ENCODE data around the gene PLLP.
"Not testable (repeated sequence)": the region's sequence is repeated elsewhere in the genome, so short reads cannot be mapped to it uniquely, and the experiment has no call there.

The PLLP gene

DNA sequence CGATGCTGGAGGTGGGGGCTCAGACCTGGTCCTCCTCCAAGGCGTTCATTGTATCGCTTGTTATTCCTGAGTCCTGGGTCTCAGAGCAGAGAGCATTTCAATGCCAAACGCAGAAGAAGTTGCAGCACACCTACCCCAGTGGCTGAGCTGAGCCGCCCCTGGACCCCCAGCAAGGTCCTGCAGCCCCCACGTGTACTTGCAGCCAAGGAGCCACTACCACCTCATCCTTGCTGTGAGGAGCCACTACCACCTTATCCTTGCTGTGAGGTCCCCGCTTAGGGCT lies 13.5 kb downstream of the PLLP start:
- DNase-seq: no peak

DNA sequence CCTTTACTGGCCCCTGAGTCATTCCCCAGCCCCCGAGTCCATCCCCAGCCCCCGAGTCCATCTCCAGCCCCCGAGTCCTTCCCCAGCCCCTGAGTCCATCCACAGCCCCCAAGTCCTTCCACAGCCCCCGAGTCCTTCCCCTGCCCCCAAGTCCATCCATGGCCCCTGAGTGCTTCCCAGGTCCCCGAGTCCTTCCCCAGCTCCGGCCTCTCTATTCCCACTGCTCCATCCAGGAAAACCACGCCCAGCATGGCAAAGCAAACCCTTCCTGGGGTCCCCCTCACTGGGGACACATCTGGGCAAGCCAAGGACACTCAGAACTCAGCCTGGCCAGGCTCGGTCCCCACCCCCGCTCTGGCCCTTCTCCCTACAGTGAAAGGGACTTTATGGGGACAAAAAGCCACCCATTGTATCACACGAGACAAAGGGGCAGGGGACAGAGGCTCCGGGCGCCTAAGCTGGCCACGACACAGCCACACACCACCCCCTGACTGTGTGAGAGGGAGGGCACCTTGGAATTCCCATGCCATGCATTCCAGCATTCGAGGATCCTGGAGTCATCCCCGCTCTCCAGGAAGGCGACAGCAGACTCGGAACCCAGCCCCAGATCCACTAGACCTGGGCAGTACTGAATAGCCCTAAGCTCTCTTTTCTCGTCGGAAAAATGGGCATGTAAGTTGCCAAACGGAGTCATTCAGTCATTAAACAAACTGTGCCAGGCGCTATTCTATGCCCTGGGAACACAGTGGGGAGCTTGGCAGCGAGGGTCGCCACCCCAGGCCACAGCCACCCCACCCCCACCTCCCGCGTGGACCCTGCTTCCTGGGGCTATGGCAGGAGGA lies 14.0 kb downstream of the PLLP start:
- DNase-seq: no peak

DNA sequence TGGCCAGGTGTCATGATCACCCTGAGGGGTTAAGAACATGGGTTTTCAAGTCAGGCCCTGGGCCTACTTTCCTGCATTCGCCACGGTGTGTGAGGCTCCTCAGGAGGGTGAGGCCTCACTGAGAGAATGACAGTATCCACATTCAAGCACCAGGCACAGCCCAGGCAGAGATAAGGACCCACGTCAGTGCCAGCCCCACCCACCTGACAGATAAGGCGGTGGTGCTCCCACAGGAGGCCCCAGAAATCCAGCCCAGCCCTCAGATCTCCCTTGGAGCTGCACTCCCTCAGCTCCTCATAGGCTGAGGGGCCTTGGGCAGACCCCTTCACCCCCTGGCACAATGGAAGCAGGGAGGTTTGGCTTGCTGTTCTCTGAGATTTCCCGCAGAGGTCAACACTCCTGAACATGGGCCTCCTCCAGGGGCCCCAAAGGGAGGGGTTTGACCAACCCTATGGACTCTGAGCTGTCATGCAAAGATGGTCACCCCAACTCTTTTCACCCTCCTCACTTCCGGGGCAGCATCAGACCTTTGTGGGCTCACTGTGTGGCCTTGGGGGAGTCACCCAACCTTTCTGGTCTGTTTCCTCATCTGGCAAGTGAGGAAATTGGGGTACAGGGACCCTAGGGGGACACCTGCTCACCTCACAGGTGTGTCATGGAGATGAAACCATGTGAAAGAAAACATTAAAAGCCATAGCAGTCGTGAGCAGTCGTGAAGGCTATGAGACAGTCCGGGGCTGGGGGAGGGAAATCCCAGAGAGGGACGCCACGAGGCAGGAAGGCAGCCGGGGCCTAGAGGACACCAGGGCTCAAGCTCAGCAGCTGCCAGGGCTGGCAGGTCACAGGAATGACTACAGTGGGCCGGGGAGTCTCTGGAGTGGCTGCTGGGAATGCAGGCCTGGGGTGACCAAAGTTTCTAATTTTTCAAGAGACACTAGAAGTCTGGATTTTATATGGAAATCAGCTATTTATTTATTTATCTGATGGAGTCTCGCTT lies 15.4 kb downstream of the PLLP start:
- no peak for DNase-seq

DNA sequence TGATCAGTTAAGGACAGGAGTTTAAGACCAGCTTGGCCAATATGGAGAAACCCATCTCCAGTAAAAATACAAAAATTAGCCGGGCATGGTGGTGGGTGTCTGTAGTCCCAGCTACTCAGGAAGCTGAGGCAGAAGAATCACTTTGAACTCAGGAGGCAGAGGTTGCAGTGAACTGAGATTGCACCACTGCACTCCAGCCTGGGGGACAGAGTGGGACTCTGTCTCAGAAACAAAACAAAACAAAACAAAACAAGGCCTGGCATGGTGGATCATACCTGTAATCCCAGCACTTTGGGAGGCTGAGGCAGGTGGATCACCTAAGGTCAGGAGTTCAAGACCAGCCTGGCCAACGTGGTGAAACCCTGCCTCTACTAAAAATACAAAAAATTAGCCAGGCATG lies 17.1 kb downstream of the PLLP start:
- not testable (repeated sequence) for DNase-seq

DNA sequence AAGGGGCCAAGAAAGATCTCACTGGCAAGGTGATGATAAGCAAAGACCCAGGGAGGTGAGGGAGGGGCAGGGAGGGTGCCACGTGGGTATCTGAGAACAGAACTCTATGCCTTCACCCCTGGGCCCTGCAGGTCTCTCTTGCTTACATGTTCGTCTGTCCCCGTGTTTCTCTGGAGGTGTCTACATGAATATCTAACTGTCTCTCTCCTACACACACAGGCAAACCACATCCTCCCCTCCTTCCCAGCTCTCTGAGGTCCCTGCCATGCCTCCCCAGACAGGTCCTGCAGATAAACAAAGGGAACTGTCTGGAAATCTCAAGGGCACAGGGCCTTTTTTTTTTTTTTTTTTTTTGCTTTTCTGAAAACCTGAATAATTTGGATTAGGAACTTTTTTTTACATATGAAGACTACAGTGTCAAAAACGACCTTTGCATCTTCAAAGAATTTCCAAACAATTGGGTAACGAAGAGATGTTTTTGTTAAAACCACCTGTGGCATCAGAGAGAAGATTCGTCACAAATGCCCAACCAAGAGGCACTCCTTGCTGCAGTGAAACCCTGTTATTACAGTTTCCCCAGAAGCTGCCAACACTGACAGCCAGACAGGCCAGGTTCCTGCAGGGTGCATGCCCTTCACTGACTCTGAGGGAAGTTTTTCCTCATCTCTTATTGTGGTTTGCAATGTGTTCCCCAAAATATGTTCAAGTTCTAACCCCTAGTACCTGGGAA lies 17.8 kb downstream of the PLLP start:
- no peak for DNase-seq

DNA sequence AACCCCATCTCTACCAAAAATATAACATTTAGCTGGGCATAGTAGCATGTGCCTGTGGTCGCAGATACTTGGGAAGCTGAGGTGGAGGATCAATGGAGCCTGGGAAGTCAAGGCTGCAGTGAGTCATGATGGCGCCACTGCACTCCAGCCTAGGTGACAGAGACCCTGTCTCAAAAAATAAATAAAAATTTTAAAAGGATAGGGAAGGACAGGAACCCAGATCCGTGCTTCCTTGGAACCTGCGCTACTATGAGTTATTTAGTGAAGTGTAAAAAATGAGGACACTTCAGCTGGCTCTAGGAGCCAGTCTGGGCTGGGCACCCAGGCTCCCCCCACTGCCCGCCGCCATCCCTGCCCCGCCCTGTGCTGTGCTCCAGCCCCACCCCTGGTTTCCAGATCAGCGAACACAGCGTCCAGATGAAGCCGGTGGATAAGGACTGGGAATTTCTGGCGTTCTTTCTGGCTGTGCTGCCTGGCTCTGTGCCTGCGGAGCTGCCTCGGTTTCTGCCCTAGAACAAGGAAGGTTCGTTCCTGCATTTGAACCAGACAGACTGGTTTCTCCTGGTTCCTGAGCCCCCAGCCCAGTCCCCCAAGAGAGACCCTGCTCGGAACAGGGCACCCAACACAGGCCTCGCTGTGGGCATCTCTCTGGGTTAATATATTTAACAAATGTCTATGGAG lies 18.5 kb downstream of the PLLP start:
- no peak for DNase-seq

DNA sequence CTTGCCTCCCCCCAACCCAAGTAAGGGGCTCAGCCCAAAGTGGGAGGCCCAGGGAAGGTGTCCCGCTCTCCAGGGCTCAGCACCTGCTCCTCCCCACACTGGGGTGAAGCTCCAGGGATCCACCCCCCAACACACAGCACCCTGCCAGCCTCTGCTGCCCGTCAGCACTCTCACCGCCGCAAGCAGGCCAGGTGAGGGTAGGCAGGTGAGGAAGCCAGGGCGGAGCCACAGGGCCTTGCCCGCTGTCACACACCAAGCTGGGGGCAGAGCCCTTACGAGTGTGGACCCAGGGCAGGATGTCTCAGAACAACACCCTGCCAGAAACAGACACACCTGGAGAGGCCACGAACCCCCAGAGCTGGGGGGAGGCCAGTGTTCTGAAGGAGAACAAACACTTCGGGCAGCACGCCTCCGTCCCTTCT lies 19.5 kb downstream of the PLLP start:
- no peak for DNase-seq

DNA sequence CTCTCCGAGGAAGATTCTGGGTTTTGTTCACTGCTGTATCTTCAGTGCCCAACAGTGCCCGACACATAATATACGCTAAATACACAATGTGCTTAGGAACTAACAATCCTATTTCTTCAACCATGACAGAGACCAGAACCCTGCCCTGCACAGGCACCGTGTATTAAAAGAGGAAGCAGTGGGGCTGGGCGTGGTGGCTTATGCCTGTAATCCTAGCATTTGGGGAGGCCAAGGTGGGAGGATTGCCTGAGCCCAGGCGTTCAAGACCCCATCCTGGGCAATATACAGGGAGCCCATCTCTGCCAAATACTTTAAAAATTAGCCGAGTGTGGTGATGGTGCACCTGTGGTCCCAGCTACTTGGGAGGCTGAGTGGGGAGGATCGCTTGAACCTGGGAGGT lies 20.1 kb downstream of the PLLP start:
- DNase-seq: no peak

DNA sequence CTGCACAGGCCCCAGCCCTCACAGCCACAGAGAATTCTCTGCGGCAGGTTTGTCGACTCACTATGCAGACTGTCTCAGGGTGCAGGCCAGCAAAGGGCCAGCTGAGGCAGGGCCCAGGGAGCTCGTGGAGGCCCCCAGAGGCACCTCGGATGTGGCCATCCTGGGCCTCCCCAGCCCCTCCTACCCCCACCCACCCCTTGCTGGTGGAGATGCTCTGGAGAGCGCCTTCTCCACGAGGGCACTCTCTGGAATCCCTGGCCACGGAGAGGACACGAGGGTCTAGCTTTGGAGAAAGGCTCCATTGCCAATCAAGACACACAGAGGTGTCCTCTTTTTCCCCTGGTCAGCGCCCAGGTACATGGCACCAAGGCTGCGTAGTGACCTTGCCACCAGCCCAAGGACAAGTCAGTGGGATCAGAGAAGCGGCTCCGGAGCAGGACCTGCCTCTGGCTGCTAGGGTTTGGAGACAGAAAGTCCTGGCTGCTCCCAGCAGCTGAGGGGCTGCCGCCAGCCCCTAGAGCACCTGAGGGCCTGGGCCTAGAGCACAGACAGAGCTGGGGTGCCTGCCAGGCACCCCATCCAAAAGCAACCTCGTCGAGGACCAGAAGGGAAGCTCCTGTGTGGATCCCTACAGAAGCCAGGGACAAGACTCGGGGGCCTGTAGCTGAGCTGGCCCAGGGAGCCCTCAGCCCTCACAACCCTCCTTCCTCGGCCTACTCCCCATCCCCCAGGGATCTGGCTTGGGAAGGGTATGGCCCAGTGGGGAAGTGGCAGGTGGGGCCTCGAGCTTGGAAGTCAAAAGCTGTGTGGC lies 20.7 kb downstream of the PLLP start:
- no peak for DNase-seq

DNA sequence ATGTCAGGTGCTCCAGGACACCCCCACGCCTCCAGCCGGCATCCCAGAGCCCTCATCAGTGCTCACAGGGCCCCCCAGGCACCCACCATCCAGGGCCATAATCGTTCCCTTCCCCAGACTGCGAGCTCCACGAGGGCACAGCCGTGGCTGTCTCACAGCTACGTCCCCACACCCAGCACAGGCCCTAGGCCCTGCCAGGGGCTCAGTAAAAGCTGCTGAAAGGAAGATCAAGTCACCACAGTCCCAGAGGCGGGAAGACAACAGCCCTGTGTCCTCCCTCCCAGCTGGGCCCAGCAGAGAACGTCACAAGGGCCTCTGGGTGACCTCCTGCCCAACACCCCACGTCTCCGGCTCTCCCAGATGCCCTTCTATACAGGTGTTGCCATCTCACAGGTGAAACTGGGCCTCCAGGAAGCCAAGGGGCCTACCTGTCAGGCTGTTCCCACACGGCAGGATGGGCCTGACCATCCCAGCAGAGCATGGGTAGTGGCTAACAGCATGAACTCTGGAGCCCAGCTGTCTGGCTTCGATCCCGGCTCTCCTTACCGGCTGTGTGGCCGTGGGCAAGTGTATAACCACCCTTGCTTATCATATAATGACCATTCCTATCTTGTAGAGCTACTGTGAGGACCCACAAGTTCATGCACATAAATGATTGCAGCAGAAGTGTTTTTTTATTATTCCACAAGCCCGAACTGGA lies 21.5 kb downstream of the PLLP start:
- no peak for DNase-seq

DNA sequence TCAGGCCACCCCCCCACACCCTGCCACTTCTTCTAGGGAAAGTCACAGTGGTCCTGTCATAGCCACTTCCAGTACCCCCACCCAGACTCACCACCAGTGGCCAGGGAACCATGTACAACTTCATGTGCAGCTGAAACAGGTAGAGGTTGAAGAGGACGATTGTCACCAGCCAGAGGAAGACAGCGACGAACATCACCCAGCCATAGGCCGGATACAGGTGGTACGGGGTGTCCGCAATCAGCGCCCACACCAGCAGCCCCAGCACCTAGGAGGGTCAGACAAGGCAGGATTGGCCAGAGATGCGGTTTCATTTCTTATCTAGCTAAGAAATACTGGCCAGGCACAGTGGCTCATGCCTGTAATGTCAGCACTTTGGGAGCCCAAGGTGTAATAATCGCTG lies 22.7 kb downstream of the PLLP start:
- DNase-seq: no peak

DNA sequence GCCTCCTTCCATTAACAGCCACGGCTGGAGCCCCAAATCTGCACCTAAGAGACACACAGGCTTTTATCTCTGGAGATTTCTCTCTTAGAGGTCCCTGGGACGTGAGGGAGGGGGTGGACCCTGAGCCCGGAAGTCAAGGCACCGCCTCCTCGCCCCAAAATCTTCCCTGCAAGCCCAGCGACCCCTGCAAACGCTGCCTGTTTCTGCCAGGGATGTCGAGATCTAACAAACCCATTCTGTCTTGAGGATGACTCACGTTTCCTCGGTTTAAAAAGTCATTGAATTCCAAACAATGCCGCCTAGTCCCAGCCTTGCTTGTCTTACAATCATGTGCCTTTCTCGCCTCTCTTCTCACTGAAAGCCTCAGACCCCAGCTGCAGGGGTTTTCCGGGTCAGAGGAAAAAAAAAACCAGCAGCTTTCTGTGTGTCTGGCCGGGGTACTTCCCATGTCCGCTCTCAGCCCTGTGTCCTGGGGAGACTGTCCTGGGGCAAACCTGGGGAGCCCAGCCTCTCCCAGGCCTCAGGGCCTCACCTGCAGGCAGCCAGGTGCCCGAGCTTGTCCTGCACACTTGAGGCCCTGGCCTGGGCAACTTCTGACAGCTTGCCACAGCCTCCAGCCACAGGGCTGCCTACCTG lies 24.1 kb downstream of the PLLP start:
- DNase-seq: peak in 1 of 2 donors; percentile 55

DNA sequence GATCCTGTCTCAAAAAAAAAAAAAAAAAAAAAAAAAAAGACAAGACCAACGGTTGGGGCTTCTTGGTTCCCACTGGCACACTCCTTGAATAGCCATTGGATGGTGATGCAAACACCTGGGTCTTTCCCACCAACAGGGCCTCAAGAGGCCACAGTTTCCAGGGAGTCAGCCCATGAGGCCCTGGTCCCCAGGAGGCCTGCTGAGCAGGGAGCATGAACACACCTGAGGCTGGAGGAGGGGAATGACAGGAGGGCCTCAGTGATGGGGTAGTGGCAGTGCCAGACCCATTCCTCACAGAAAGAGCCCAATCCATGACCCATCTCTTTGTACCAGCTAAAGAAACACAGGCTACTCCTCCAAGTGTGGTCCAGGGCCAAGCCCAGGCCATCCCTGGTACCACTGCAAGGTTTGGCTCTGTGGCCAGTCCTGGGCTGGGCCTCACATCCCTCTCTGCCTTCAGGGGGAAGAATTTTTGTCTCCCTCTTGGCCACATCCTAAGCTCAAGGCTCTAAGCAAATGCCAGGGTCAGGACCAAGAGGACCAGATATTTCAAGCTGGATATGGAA lies 25.5 kb downstream of the PLLP start:
- DNase-seq: no peak

DNA sequence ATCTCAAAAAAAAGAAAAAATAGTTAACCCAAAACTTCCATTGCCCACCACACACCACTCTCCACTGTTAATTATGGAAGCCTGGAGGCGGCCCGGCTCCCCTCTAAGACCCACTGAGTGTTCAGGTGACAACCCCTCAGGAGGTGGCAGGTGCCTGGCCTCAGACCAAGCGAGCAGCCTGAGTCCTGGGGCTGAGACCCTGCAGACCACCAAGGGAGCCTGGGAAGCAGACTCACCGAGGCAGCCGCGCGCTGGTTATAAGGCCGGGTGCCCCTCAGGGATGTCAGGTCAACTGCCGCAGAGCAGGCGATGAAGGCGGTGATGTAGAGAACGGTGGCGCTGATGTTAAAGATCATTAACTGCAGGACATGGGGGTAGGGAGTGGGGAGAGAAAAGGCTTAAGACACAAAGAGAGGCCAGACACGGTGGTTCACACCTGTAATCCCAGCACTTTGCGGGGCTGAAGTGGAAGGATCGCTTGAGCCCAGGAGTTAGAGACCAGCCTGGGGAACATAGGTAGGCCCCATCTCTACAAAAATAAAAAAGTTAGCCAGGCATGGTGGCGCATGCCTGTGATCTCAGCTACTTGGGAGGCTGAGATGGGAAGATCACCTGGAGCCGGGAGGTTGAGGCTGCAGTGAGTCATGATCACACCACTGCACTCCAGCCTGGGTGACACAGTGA lies 26.1 kb downstream of the PLLP start:
- DNase-seq: no peak

DNA sequence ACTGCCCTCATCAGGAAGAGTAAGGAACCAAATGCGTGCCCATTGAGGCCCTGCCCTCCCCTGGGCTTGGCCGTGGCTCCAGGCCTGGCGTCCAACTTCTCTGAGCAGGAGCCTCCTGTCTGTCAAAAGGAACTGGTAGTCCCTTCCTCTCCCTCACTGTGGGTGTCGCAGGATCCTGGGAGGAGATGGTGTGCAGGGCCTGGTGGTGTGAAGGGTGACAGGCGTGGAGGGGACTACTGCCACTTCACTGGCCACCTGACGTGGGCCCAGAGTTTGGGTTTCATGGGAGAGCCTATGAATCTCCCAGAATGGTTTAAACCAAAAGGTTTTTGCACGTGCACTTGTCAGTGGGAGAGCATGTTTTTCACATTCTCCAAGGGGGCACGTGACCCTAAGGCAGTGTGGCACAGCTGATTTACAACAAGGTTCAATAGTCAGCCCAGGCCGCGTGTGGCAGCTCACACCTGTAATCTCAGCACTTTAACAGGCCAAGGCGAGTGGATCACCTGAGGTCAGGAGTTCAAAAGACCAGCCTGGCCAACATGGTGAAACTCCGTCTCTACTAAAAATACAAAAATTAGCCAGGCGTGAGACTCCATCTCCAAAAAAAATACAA lies 26.9 kb downstream of the PLLP start:
- no peak for DNase-seq

DNA sequence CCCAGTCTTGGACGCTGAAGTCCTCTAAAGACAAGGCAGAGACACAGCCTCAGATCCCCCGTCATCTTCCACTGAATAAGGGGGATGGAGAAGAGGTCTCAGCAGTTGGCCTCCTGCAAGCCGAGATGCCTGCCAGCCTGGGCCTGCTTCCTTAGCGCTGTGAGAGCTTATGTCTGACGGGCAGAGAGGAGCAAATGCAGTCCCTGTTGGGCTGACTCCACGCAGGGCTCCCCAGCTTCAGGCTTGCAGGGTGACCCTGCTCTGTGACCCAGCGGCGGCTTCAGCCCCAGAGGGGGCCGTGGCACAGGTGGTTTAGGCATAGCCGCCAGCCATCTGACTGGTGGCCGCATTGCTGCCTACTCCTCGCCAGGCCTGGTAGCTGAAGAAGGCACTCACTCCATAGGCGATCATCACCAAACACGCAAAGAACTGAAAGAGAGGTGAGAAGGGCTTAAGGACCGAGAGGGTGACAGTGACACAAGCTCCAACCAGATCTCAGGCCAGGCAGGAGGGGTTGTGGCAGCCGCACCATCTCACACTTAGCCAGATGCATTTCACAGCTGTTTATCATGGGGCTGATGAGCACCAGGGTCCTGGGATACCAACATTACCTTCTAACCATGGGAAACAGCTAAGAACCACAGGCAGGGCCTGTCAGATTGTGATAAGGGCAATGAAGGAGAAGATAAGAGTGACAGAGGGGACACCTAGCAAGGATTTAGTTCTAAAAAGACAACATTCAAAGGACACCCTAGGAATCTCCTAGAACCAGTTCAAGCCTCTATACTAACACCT lies 27.7 kb downstream of the PLLP start:
- DNase-seq: no peak

DNA sequence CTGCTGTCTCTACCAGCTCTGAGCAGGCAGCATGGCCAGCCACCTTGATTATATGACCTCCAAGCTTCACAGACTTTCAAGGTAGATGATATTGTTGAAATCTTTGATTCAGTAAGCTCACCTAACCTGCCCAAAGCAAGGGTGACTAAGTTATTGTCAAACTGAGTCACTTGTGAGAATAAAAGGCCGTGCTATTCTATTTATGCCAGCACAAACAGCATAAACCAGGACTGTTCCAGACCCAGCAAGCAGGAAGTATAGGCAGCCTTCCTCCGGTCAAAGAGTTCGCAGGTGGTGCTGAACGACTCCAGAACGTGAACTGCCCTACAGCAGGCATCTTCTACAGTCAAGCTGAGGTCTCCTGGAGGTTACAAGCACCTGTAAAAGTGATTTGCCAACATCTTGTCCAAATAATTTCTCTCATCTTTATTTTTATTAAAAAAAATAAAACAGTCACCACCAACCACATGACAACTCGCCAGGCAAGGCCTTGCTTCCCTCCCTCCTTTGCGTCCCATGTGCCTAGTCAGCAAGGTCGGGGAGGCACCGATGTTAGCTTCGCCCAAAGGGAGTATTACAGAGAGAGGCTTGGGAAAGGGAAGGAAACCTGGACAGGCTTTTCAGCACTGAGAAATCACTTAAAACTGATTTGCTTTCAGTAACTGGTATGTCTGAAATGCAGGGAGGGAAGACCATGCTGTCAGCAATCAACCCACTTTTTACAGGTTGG lies 28.6 kb downstream of the PLLP start:
- no peak for DNase-seq

DNA sequence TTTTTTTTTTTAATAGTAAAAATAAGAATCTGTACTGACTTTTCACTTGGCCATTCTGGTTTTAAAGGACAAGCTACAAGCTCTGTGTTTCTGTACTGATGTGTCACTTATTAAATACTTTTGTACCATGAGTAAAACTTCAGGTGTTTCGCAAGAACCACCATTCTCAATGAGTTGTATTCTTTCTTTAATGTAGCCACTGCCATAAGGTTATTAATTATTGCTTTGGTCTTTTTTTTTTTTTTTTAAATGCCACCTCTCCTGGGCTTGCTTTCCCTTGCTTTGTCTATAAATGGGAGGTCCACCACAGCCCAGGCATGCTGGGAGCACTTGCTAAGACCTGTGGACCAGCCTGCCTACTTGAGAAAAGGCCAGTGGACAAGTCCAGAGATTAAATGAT lies 31.0 kb downstream of the PLLP start:
- DNase-seq: no peak

All from bone marrow (tissue), 2 donors.